GM21529 (cell line): ENCODE data around the gene UBL7.

Experiments used
- ATAC-seq: cut with Tn5 transposase; IDR thresholded peaks from one replicate; pipeline ENCODE4 v1.9.1; 2021; ENCODE audit not compliant: unreplicated experiment

UBL7 gene

DNA sequence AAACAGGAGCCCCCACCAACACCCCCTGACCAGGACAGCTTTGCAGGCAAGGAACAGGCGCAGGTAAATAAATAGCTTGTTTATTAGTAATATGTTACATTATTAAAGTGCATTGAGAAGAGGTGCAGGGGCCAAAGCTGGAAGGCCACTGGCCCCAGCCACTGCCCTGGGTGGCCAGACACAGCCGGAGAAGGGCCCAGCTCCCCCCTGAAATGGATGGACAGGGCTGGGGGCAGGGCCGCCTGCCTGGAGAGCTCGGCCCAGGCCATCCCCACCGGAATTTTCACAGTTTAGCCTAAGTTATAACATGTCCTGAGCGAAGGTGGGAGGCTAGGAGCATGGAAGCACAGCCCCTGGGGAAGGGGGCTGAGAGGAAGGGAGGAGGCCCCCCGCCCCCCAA is 51.7 kb downstream of the UBL7 start:
- ATAC-seq = no peak

DNA sequence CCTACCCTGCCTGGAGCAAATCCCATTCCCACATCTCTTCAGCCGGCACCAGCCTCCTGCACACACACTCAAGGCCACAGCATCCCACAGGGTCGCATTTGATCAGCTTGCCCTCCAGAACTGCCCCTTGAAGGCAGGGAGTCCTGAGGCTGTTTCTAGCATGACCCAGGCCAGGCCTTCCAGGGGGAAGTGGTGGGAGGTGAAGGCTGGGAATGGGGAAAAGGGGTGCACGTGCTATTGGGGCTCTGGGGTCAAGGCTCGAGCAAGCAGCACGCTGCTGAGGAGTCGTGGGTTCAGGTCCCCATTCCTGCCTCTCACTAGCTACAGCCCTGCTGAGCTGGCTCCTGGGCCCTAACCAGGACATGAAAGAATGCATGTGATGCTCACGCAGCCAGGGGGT is 52.1 kb downstream of the UBL7 start:
- no peak for ATAC-seq

DNA sequence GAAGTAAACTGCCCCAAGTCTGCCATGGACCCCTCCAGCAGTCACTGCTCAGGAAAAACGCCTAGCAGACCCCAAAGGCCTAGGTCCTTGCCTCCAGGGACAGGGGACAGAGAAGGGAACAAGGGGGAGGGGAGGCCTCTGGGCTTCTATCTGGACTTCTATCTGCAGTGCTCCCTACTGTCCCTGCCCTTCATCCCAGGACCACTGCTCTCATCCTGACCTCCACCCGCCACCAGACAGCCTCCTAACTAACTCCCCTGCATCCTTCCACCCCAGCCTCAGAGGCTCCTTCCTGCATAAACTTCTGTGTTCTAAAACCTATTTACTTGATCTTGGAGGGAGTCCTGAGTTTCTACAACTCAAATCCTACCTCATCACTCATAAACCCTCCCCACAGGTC is 52.6 kb downstream of the UBL7 start:
- ATAC-seq = no peak

DNA sequence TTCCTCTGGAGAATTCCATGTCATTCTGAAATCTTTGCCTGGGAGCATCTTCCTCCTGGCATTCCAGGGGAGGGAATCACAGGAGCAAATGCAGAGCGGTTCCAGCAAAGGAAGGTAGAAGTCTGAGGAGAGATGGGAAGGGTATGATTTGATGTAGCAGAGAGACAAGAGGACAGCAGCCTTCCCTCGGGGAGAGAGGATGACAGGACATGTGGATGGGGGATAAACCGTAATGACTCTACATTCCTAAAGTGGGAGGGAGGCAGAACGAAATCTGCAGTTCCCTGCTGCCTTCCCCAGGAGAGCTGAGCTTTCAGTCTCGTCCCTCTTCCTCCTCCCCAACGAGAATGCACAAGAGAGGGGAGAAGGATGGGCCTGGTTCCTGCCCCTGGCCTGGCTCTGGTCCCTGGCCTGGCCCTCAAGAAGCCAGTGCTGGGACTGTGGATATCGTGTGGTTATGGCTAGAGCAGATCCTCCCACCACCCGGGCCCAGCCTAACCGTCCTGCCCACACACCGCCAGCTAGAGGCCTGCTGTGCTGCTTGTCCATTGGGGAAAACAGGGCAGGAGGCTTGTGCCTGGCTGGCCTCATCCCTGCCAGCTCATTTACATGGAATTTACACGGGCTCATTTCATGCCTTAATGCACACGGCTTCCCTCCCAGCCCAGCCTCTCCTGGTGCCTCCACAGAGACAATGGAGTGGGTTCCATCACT is 53.8 kb downstream of the UBL7 start:
- ATAC-seq = no peak

DNA sequence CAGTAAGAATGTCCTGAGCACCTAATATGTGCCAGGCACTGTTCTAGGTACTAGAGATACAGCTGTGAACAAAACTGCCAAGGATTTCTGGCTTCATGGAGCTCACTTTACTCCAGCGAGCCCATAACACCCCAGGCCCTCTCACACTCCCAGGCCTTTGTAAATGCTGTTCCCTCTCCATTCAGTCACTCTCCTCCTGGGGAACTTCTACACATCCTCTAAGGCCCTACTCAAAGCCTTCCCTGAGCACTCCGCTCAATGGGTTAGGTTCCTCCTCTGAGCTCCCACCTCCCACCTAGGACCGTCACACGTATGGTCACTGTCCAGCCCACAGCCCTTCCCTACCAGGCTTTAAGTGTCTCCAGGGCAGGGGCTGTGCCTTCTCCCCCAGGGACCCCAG is 54.4 kb downstream of the UBL7 start:
- ATAC-seq = no peak

DNA sequence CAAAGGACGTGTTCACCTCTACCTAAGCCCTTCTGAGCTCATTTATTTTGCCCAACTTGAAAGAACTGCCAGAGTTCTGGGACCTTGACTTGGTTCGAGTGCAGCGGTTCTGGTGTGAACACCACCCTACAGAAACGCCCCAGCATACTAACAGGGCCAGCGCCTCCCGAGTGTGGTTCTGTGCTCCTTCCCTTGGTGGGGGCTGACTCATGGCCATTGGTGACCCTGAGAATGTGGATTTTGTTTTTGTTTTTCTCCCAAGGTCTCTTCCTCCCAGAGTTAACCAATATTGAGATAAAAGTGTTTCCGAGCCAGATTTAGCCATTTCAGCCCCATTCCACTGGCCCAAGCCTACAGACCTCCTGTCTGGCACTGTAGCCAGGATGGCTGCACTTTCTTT is 55.1 kb downstream of the UBL7 start:
- no peak for ATAC-seq

DNA sequence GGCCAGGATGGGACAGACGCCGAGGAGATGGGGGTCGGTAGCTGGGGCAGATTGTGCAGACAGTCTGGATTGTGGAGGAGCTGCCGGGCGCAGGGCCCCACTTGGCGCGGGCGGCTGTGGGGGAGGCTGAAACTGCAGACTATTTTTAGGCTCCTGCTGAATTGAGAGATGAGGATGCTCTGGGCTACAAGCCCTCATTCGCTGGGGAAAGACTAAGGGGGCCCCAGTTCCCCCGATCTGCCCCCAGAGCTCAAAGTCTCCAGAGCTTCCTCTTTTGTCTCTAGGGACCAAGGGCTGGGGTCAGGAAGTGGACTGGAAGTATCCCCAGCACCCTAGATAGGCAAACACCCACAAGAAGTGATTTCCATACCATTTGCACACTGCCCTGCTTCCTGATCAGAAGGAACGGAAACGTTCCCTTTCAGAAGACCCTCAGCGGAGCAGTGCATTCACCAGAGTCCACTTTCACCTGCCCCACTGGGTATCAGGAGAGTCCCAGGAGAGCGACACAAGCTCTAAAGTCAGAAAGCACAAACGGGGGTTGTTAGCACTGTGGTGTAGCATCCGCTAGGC is 56.9 kb downstream of the UBL7 start:
- ATAC-seq = peak; percentile 29

DNA sequence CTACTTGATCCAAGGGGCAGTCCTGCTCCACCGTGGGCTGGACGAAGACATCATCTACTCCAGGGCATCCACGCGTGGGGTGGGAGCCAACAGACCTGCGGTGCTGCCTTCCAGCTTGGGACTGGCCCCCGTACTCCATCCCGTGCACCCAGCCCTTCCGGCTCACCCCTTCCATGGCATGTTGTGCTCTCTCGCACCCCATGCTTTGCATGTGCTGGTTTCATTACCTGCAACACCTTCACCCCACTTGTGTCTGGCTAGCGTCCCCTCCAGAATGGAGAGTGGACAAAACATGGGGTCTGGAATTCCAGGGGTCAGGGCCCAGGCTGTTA is 57.4 kb downstream of the UBL7 start:
- no peak for ATAC-seq

DNA sequence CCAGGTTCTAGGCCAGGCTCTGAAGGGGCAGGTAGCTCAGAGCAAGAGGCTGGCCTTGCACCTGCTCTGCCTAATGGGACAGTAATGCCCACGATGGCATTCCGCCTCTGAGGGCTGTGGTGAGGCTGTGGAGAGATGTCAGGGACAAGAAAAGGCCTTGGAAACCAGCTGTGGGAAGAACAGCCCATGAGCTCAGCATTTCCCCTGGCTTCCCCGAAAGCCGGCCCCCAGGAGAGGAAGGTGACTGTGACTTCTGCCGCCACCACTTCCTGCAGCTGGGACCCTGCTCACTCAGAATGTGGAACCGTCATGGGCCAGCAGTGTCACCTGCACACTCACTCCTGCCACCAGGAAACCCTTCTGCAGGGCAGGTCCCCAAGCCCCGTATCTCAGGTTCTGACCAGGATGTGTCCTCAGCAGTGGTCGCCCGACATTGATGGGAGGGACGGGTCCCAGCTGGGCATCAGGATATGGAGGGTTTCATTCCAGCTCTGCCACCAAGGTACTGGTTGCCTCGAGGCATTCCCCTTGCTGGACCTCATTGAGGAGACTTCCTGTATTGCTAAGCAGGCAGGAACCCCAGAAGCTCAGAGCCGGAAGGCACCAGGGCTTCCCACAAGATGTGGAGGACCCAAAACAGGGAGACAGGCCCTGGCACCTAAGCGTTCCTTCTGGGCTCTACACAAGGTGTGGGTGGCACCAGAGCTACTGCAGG is 57.9 kb downstream of the UBL7 start:
- peak; percentile 38 for ATAC-seq

DNA sequence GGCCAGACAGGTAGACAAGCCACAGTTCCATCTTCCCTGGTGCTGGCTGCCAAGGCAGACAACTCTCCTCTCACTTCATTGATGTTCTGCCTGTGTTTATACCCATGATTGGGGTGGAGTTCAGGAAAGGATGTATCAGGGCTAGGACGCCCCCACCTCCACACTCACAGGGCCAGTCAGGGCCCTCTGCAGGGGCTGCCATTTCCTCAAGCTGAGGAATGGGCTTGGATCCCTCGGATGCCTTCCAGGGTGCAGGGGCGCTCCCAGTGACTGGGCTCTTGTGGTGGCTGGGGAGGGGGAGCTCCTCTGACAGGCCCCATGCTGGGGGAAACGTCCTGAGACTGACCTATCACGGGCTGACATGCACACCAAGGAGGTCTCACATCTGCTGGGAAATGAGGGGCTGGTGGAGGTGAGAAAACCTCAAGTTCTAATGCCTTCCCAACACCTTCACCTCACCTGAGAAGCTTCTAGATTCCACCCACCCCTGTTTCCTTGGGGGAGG is 58.6 kb downstream of the UBL7 start:
- ATAC-seq = no peak

DNA sequence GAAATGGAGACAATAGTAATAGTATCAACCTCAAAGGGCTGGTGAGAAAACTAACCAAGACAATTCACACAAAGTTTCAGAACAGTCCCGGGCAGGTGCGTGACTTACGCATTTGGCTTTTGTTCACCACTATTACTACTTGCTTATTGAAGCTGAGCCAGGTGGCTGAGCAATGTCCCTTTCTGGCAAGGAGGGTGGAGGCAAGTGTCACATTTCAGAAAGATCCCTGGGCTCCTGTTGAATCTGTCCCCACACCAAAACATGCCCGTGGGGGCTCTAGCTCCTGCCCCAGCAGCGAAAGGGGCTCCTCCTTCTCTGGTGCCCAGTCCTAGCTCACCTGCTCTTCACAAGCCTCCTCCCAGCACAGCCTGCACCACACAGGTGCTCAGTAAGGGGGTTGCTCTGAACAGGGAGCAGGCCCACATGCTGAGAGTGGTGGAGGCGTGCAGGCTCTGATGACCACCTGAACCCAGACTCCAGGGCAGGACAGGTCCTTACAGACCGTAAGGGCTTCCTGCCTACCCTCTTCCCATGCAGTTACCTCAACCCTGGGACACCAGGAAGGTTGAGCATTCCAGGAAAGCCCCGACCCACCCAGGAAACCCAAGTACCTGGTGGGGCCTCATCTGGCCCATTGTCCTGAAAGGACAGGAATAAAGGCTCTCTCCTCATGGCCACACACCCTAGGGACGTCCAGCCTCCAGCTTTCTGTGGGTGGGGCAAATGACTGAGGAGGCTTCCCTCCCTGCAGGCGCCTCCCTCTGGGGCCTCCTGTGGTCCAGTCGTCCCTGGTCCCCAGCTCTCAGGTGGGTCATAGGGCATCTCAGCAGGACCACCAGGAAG is 59.8 kb downstream of the UBL7 start:
- ATAC-seq = no peak

DNA sequence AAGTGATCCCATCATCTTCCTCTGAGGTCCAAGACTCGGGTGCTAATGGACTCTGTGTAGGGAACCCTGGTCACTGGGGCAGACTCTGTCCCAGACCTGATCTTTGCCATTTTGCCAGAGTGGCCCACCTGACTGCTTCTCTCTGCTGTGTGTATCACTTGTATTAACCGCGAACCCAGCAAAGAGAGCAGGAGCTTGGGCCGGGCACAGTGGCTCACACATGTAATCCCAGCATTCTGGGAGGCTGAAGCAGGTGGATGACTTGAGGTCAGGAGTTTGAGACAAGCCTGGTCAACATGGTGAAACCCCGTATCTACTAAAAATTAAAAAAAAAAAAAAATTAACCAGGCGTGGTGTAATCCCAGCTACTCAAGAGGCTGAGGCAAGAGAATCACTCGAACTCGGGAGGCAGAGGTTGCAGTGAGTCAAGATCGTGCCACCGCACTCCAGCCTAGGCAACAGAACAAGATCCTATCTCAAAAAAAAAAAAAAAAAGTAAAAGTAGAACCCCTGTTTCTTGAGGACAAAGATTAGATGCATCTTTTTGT is 60.6 kb downstream of the UBL7 start:
- no peak for ATAC-seq

DNA sequence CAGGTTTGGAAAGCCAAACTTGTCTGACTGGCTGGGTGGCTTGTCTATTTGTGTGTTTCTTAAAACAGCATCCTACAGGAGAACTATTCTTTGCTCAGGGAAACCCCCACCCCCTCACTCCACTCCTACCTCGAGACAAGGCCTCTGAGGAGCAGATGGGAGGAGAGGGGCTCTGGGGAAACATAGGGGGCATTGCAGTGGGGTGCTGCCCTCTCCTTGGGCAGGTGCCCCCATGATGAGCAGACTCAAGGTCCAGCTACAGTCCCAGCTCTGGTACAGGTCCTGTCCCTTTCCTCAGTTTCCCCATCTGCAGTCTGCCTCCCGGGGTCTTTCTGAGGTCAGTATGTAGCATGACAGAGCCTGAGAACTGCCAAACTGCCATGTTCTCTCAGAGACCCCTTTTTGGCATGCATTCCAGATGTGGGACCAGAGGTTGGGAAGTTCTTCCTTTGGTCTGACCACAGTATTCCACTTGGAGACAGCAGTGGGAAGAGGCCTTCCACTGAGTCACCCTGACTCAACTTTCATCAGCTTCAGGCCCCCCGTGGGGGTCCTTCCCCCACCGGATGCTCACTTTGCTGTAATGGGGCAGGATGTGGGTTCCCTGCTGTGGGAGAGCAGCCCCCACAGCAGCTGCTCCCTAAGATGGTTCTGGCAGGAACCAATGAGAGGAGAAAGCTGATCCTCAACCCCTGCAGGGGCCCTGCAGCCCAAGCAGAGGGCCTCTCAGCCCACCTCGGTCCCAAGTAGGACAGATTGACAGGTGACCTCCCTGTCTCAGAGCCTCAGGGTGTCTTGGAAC is 61.2 kb downstream of the UBL7 start:
- no peak for ATAC-seq

DNA sequence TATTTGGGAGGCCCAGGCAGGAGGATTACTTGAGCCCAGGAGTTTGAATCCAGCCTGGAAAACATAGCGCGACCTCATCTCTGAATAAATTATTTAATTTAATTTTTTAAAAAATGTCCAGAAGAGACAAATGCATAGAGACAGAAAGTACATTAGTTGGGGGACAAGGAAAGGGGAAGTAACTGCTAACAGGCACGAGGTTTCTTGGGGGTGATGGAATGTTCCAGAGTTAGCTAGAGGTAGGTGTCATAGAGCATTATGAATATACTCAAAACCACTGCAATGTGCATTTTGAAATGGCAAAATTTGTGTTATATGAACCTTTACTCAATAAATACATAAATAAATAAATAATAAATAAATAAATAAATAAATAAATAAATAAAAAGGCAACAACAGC is 61.9 kb downstream of the UBL7 start:
- no peak for ATAC-seq

DNA sequence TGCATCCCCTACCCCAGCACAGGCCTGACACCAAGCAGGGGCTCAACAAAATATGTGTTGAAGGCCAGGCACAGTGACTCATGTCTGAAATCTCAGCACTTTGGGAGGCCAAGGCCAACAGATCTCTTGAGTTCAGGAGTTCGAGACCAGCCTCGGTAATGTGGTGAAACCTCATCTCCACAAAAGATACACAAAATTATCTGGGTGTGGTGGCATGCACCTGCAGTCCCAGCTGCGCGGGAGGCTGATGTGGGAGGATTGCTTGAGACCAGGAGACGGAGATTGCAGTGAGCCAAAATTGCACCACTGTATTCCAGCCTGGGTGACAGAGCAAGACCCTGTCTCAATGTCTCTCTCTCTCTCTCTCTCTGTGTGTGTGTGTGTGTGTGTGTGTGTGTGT is 62.8 kb downstream of the UBL7 start:
- no peak for ATAC-seq

DNA sequence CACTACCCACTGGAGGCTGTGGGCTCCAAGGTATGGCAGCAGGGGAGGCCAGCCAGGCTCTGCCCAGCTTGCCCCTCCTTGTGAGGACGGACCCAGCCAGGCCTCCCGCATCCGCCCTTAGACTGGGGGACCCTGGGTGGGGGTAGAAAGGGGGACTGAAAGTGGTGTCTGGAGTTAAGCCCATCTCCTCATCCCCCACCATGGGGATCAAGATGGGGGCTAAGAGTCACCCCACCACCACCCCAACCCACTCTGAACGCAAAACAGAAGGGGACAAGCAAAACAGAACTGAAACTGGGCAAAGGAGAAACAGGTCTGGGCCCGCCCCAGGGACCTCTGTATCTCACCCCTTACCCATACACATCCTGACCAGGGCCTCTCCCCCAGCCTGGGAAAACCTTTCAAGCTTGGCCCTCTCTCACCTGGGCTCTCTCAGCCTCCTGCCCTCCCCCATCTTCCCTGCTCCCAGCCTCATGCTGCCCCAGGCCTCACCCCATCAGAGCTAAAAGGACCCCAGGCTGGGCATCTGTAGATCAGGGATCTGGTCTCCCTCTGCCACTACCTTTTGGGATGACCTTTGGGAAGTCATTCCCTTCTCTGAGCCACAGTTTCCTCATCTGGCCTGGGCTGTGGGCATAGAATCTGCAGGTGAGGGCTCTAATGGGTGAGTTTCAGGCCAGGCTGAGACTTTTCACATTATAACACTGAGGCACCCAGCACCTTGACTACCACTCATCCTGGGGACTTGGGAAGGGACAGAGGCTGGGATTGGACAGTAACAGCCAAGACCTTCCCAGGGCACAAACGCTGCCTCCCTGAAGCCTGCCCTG is 63.5 kb downstream of the UBL7 start:
- ATAC-seq = no peak

DNA sequence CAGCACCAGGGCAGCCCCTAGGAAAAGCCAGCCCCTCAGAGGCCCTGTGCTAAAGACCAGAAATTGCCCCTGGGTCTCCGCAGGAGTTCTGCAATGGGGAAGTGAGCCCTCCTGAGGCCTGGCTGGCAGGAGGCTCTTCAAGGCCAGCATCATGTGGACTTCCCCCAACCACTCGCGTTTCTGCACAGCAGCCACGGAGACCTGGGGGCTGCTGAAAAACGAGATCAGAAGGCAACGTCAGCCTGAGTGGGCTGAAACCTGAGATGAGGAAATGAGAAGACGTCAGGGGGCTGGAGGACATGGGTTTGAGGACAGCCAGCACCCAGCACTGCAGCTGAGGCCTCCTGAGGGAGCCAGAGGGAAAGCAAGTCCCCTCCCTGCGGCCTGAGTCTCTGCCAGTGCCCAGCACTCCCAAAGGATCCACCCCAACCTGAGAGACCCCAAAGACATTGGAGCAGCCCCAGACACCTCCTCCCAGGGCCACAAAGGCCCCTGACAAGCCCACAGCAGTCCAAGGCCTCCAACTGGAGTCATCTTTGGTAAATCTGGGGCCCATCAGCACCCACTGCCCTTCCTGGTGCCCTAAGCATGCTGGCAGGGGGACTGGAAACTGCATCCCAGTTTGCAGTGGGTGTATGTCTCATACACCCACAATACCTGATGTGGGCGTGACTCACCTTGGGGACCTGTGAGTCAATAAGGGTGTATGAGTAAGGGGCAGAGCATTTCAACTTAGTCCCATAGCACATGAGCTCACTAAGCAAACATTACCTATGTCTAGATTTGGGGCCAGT is 64.3 kb downstream of the UBL7 start:
- ATAC-seq = peak; percentile 38

DNA sequence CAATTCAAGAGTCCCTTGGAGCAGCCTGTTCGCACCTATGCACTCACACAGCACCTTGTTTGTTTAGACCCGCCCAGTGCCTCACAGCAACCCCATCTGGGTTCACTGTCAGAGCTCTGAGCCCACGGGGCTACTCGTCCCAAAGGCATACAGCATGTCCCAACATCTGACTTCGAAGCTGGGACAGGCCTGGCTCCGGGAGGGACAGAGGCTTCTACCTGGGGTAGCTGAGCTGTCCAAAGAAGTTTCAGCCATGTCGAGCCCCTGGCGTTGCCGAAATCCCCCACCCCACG is 64.9 kb downstream of the UBL7 start:
- ATAC-seq = peak; percentile 4
